GM12865 (cell line): Measurements from ENCODE around the gene L3MBTL1.
A peak's percentile ranks its signal among the peaks of the same experiment; 100 is the strongest.

Experiments used
- DNase-seq: peaks from one replicate; pipeline ENCODE4 v3.0.0; 2010; ENCODE audit warnings: low read depth
- H3K4me3 ChIP-seq: 2 replicates; pipeline ENCODE4 v1.5.1; 2011; ENCODE audit warnings: mild to moderate bottlenecking, low read depth, low read length, control low read depth
- TF ChIP-seq, protein P1 (sequence below): IDR thresholded peaks from 2 replicates; pipeline ENCODE4 v1.5.1; 2011; ENCODE audit warnings: low read length, control low read depth, low read depth, inconsistent platforms; ENCODE audit not compliant: insufficient read depth; ENCODE audit errors: missing control alignments

L3MBTL1 gene

DNA sequence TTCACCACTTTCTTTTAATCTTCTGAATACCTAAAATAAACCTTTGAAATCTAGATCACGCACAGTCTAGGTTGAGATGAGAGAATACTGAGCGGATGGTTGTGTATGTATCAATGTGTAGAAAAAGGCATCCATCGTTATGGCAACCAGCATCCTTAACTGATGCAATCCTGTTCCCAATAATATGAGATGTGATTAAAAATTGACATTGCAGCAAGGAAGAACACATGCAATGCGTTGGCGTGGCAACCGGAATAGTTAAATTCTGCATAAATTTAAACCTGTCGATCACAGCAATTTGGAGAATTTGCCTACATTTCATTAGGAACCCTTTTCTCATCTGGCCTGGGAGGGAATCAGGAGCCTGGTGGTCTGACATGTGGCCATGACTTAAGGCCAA lies 1.3 kb upstream of the L3MBTL1 start:
- no peak for DNase-seq
- H3K4me3 ChIP-seq, result no peak overlapping the region
- TF ChIP-seq, protein P1, sequence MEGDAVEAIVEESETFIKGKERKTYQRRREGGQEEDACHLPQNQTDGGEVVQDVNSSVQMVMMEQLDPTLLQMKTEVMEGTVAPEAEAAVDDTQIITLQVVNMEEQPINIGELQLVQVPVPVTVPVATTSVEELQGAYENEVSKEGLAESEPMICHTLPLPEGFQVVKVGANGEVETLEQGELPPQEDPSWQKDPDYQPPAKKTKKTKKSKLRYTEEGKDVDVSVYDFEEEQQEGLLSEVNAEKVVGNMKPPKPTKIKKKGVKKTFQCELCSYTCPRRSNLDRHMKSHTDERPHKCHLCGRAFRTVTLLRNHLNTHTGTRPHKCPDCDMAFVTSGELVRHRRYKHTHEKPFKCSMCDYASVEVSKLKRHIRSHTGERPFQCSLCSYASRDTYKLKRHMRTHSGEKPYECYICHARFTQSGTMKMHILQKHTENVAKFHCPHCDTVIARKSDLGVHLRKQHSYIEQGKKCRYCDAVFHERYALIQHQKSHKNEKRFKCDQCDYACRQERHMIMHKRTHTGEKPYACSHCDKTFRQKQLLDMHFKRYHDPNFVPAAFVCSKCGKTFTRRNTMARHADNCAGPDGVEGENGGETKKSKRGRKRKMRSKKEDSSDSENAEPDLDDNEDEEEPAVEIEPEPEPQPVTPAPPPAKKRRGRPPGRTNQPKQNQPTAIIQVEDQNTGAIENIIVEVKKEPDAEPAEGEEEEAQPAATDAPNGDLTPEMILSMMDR, result no peak

GRCh38 chr20:43508106-43508505 lies 609 bp downstream of the L3MBTL1 start:
- DNase-seq, result no peak
- TF ChIP-seq, protein P1, result no peak
- peak overlapping the region; percentile 47 for H3K4me3 ChIP-seq

DNA sequence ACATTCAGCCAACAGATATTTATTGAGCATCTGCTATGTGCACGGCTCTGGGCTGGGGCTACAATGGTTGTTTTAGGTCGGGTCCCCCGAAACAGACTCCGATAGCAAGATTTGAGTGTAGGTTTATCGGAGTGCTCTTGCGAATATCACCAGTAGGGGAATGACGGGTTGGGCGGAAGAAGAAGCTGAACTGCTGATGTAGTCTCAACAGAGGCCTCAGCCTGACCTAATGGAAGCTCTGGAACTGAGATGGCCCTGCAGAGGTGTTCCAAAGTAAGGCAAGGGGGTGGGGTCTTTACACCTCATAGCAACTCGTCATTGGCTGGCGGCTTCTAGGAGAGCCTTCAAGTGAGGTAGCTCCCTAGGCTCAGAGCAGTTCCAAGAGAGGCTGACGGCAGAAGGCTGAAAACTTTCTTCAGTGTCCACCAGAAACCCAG lies 1.1 kb downstream of the L3MBTL1 start:
- TF ChIP-seq, protein P1, result no peak
- no peak overlapping the region for H3K4me3 ChIP-seq
- no peak for DNase-seq

DNA sequence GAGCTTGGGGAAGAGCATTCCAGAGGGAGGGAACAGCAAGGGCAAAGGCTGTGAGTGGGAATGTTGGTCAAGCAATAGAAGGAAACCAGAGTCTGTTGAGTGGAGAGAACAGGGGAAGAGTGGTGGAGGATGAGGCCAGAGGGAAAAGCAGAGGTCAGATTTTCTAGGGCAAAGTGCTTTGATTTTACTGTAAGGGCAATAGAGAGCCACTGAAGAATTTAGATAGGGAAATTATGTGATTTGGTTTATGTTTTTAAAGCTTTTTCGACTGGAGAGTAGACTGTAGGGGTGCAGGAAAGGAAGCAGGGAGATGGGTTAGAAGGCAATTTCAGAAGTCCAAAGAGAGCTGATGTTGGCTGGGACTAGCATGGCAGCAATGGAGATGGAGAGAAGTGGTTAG lies 4.4 kb downstream of the L3MBTL1 start:
- DNase-seq, result no peak
- no peak overlapping the region for H3K4me3 ChIP-seq
- TF ChIP-seq, protein P1, result no peak

GRCh38 chr20:43513372-43513930 lies 6.0 kb downstream of the L3MBTL1 start:
- H3K4me3 ChIP-seq, result peak overlapping the region; percentile 62
- DNase-seq, result no peak

DNA sequence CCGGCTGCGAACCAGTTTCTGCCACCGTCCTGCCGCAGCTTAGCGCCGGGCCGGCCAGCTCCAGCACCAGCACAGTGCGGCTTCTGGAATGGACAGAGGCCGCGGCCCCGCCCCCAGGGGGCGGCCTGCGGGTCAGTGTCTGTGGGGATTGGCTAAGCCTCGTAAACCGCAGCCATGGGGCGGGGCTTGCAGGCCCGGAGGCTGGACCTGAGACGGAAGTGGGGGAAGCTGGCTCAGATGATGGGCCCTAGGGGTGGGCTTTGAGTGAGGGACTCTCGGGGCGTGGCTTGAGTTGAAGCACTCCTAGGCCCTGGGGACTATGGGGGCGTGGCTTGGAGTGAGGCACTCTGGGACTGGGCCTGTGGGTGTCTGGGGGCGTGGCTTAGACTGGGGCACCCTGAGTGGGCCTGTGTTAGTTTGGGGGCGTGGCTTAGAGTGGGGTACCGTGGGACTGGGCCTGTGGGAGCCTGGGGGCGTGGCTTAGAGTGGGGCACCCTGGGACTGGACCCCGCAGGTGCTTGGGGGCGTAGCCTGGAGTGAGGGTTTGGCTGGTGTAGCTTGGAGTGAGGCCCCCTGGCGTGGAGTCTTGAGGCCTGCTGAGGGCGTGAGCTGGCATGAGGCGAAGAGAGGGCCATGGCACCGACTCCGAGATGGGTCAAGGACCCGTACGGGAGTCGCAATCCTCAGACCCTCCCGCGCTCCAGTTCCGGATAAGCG lies 6.6 kb downstream of the L3MBTL1 start:
- peak overlapping the region; percentile 75 for H3K4me3 ChIP-seq
- DNase-seq, result peak; percentile 99
- TF ChIP-seq, protein P1, result peak; percentile 41

More at GRCh38 chr20:43513372-43513930, 6.0 kb downstream of the L3MBTL1 start:
- TF ChIP-seq, protein P1, result no peak
